ENCODE results near the gene CALU.

The CALU gene

DNA sequence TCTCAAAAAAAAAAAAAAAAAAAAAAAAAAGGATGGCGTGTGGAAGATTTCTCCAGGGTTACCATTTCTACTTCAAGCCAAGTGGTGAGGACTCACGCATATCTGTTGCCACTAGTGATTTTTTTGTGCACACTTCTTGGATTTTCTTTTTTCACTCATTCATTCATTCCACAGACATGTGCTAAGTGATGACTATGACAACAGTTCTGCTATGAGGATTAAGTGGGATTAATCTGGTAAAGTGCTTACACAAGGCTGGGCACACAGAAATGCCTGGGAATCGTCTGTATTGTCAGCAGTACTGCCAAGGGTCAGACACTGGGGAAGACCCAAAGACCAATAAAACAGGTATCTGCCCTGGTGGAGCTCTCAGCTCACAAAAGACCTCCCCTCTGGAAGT, 42.7 kb downstream of the CALU start:
- Histone ChIP-seq H3K27ac (no peak overlapping the region), H3K9ac (no peak overlapping the region), H3K36me3 (ENCODE audit: control insufficient read depth, insufficient read depth, low read length) (no peaks in the 10 kb centered on the region), H2AFZ (no peak overlapping the region), H3K9me3 (ENCODE audit: control insufficient read depth, low read length) (no peaks in the 10 kb centered on the region), H3K4me3 (ENCODE audit: low read depth, low read length) (no peak overlapping the region), H3K27me3 (ENCODE audit: control insufficient read depth, insufficient read depth, low read length) (no peaks in the 10 kb centered on the region), H3K4me1 (no peaks in the 10 kb centered on the region), H3K4me2 (ENCODE audit: low read length) (no peak overlapping the region), H3K79me2 (no peaks in the 10 kb centered on the region)
- TF ChIP-seq, protein P1, sequence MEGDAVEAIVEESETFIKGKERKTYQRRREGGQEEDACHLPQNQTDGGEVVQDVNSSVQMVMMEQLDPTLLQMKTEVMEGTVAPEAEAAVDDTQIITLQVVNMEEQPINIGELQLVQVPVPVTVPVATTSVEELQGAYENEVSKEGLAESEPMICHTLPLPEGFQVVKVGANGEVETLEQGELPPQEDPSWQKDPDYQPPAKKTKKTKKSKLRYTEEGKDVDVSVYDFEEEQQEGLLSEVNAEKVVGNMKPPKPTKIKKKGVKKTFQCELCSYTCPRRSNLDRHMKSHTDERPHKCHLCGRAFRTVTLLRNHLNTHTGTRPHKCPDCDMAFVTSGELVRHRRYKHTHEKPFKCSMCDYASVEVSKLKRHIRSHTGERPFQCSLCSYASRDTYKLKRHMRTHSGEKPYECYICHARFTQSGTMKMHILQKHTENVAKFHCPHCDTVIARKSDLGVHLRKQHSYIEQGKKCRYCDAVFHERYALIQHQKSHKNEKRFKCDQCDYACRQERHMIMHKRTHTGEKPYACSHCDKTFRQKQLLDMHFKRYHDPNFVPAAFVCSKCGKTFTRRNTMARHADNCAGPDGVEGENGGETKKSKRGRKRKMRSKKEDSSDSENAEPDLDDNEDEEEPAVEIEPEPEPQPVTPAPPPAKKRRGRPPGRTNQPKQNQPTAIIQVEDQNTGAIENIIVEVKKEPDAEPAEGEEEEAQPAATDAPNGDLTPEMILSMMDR (IDR thresholded peaks at IDR 0.05), result no peak

DNA sequence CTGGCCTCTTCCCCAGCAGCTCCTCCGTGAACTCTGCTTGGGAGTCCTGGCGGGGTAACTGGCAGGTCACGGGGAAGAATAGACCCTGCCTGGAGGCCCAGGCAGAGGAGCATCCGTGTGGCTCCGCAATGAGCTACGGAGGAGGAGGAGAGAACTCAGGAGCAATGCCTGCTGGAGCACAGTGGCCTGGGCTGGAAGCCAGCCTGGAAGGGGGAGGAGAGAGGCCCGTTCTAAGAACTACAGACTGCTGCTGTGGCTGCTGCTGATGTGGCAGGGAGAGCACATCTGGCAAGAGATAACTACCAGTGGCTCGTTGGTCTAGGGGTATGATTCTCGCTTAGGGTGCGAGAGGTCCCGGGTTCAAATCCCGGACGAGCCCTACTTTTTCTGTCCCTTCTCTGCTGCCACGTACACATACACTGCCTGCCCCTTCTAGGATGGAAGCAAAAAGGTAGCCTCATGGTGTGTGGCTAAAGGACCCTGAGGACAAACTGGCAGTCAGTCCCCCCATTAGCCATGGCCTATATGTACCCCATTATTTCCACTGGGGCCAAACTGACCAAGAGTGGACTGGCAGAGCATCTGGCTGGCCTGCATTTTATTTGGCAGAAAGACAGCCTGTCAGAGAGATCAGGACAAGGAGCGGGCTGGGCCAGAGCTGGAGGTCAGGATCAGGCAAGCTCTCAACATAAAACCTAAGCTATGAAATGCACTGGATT, 44.1 kb downstream of the CALU start:
- Histone ChIP-seq H3K27me3 (ENCODE audit: control insufficient read depth, insufficient read depth, low read length) (no peaks in the 10 kb centered on the region), H2AFZ (peak overlapping the region; percentile 25), H3K9me3 (ENCODE audit: control insufficient read depth, low read length) (no peaks in the 10 kb centered on the region), H3K36me3 (ENCODE audit: control insufficient read depth, insufficient read depth, low read length) (no peaks in the 10 kb centered on the region), H3K4me3 (ENCODE audit: low read depth, low read length) (no peak overlapping the region), H3K4me1 (no peaks in the 10 kb centered on the region), H3K4me2 (ENCODE audit: low read length) (no peak overlapping the region), H3K9ac (no peak overlapping the region), H3K79me2 (no peaks in the 10 kb centered on the region), H3K27ac (no peak overlapping the region)
- TF ChIP-seq, protein P1 (IDR thresholded peaks at IDR 0.05), result no peak

DNA sequence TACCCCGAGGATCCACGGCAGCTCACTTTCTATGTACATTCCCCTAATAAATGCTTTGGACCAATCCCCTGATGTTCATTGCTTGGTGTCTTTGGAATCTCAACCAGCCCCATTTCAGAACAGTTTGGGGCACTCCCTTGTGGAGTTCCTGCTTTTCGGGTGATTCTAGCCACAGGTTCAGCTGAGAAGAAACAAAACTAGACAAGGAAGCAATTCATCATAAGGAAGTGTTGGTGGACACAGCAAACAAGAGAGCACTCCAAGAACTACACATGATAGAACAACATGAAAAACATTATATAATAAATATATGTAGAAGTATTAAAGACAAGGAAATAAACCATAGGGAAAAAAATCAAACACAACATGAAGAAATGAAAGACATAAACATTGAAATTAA, 46.6 kb downstream of the CALU start:
- Histone ChIP-seq H3K9ac (no peak overlapping the region), H3K4me1 (peaks cover 5% of the 10 kb centered on the region)

DNA sequence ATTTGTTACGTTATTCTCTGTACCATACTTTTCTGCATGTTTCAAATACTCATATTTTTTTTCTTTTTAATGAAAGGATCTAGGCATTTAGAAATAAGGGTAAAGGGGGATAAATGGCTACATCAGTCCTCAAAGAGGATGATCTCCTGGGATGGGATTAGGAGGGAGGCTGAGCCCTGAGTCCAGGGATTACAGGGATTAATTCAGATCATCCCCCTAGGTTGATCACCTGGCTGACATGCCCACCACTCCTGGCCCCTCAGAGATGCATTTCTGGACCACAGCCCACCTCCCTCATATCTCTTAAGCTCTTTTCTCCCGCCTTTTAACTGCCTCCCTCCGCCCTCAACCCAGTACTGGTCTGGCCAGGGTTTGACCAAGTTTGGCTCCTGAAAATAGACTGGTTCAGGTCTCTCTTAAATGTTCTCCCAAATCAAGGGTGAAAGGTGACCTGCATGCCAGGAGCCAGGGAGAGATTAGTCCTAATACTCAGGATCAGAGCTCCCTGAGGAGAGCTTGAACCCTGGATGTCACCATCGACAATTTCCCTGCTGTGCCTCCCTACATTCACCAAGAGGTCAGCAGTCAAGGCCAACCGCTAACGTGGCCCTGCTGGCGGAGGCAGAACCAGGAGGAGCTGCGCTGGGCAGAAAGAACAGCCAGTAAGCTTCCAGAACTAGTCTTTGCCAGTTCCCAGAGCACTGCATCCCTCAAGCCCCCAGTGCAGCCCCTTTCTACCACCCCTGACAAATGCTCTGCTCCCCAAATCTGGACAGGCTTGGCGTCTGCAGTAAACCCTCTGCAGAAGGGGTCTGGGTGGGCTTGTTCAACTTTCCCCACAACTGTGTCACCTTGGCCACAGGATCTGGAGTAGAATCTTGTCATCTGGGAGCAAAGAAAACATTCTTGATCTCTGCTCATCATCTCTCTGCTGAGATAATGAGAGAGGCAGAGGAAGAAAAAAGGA, 49.6 kb downstream of the CALU start:
- H3K9me3 ChIP-seq (ENCODE audit: control insufficient read depth, low read length), result no peaks in the 10 kb centered on the region
- H3K9ac ChIP-seq, result no peak overlapping the region

More for the DNA sequence above, 46.6 kb downstream of the CALU start:
- Histone ChIP-seq H3K27ac (no peak overlapping the region), H3K79me2 (no peaks in the 10 kb centered on the region), H3K4me3 (ENCODE audit: low read depth, low read length) (no peak overlapping the region), H2AFZ (no peak overlapping the region), H3K27me3 (ENCODE audit: control insufficient read depth, insufficient read depth, low read length) (no peaks in the 10 kb centered on the region), H3K4me2 (ENCODE audit: low read length) (no peak overlapping the region), H3K9me3 (ENCODE audit: control insufficient read depth, low read length) (no peaks in the 10 kb centered on the region), H3K36me3 (ENCODE audit: control insufficient read depth, insufficient read depth, low read length) (no peaks in the 10 kb centered on the region)
- TF ChIP-seq, protein P1 (IDR thresholded peaks at IDR 0.05), result no peak

More for the DNA sequence above, 49.6 kb downstream of the CALU start:
- H3K27ac ChIP-seq, result no peak overlapping the region
- peaks cover 7% of the 10 kb centered on the region for H3K4me1 ChIP-seq
- H3K36me3 ChIP-seq (ENCODE audit: control insufficient read depth, insufficient read depth, low read length), result no peaks in the 10 kb centered on the region
- TF ChIP-seq, protein P1 (IDR thresholded peaks at IDR 0.05), result no peak
- no peaks in the 10 kb centered on the region for H3K27me3 ChIP-seq (ENCODE audit: control insufficient read depth, insufficient read depth, low read length)
- peak overlapping the region; percentile 95 for H2AFZ ChIP-seq
- H3K4me2 ChIP-seq (ENCODE audit: low read length), result no peak overlapping the region
- H3K4me3 ChIP-seq (ENCODE audit: low read depth, low read length), result no peak overlapping the region
- H3K79me2 ChIP-seq, result no peaks in the 10 kb centered on the region
